Hindlimb muscle (tissue), 1 donor: ENCODE results near the gene LSR. TPM values are rescaled to one million over a fixed set of nuclear protein-coding genes. Genes with fewer than 3 reads are reported as not detected.
"Not testable (repeated sequence)": the region's sequence is repeated elsewhere in the genome, so short reads cannot be mapped to it uniquely, and the experiment has no call there.

Experiments used
- DNase-seq: peaks from one replicate; pipeline ENCODE4 v3.0.0-alpha.2; 2013
- polyA plus RNA-seq: library from polyadenylated mRNA; unstranded; fragments of 120-200 nt; gene quantifications from one replicate; pipeline ENCODE4 v1.2.1, GENCODE V29; 2013; ENCODE audit not compliant: insufficient read length

Gene LSR
- polyA plus RNA-seq, 1 donor = 5.3 TPM

DNA sequence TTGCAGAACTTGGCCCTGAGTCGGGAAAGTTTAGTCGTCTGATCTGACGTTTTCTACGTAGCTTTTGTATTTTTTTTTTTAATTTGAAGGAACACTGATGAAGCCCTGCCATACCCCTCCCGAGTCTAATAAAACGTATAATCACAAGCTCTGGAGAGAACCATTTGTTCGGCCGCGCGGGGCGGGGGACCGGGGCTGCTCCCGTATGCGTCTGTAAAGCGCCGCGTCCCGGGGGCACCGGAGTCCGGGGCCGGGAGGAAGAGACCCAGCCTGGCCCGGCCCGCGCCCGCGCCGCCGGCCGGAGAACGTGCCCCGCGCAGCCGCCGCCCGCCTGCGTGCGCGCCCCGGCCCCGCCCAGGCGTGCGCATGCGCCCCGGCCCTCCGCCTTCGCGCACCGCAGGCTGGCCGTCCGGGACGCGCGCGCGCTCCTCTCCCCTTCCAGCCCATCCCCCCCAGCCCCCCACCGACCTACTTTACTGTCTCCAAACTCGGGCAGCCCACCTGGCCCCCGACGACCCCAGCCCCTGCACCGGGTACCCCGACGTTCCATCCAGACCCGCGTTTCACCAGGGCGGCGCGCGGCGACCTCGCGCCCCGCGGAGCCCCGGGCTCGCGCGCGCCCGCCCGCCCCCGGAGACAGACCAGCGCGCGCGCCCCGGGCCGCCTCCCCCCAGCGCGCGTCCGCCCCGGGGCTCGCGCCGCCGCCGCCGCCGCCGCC, 19.2 kb downstream of the LSR start:
- DNase-seq = peak; percentile 89

DNA sequence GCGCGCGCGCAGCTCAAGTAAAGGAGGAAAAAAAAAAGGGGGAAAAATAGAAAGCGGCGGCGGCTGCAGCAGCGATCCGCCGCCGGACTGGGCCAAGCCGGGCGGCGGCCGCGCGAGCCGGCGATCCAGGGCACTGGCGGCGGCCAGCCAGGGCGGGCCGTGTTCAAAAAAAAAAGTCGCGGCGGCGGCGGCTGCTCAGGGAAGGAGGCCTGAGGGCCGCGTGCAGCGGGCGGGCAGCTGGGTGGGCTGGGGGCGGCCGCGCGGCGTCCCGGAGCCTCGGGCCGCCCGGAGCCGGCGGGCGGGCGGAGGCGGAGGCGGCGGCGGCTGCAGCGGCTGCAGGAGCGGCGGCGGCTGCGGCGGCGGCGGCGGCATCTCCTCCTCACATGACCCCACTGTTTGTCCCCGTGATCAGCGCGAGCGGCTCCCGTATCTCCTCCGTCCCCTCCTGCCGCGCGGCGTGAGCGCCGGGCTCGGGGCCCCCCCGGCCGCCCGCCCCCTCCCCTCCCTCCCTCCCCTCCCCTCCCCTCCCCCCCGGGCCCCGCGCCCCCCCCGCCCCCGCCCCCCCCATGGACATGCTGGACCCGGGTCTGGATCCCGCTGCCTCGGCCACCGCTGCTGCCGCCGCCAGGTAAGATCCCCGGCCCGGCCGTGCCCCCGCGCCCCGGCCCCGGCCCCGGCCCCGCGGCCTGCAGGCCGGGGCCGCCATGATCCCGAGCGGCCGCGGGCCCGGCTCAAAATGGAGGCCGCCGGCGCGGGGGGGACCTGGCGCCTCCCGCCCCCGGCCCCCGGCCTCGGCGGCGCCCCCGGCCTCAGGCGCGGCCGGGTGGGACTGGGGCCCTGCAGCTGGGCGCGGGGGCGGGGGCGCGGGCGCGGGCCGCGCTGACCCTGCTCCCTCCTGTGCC, 20.0 kb downstream of the LSR start, which contains the start of gene USF2:
TSS of gene USF2 (plus strand) at position 427 of the 902 bp plus-strand sequence. CDS start at position 567, 140 bp downstream.
- DNase-seq = peak; percentile 67

DNA sequence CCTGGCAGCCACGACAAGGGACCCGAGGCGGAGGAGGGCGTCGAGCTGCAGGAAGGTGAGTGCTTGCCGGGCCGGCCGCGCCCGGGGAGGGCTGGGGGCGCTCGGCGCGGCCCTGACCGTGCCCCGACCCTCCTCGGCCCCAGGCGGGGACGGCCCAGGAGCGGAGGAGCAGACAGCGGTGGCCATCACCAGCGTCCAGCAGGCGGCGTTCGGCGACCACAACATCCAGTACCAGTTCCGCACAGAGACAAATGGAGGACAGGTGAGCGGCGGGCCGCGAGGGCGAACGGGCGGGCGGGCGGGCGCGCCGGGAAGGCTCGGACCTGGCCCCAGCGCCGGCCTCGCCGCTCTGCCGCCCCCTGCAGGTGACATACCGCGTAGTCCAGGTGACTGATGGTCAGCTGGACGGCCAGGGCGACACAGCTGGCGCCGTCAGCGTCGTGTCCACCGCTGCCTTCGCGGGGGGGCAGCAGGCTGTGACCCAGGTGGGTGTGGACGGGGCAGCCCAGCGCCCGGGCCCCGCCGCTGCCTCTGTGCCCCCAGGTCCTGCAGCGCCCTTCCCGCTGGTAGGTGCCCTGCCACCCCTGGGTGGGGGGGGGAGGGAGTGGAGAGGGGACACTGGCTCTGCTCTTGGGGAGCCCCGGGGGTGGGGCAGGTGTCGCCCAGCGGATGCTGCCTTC, 20.8 kb downstream of the LSR start:
- peak; percentile 87 for DNase-seq

DNA sequence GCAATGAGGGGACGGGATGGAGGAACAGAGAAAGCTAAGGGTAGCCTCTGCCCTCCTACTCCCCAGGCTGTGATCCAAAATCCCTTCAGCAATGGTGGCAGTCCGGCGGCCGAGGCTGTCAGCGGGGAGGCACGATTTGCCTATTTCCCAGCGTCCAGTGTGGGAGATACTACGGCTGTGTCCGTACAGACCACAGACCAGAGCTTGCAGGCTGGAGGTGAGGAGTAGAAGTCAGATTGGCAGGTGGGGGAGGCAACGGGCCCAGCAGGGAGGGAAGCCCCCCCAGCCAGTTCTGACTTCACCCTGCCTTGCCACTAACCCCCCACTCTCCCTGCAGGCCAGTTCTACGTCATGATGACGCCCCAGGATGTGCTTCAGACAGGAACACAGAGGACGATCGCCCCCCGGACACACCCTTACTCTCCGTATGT, 21.6 kb downstream of the LSR start:
- no peak for DNase-seq

DNA sequence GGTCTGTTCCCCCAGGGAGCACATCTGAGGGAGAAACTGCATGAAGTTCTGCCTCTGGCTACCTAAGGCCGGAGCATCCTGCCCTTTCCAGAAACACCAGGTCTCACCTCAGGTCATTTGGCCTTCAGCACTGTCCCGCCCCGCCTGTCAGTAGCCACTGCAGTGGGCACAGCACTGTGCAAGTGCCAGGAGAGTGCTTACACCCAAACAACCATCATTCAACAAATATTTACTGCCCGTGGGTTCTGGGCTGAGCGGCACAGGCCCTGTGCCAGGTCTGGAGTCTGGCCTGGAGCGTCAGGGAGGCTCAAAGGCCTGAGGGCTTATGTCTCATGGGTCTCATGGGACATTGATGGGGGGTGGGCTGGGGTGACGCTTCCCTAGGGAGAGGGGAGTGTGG, 22.7 kb downstream of the LSR start:
- no peak for DNase-seq

DNA sequence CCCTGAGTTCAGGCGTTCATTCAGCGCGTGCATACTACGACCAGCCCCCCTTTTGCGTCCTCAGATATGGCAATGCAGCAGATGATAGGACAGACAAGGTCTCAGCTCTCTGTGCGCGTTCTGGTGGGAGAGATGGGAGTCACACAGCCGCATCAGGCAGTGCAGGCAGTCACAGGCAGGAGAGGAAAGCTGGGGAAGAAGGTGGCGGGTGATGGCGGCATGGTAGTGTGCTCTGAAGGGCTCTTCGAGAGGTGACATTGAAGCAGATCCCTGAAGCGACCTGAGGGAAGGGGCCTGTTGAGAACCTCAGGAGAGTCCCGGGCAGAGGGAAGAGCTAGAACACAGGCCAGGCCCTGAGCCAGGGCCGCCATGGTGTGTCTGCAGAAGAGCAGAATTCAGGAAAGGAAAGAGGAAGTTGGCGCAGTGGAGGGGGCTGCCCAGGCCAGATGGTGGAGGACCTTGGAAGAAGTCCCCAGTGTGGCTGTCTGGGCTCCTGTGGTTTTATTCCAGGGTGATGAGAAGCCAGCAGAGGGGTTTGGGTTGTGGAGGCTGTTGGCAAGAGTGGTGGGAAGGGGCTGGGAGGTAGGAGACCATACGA, 23.4 kb downstream of the LSR start:
- no peak for DNase-seq

DNA sequence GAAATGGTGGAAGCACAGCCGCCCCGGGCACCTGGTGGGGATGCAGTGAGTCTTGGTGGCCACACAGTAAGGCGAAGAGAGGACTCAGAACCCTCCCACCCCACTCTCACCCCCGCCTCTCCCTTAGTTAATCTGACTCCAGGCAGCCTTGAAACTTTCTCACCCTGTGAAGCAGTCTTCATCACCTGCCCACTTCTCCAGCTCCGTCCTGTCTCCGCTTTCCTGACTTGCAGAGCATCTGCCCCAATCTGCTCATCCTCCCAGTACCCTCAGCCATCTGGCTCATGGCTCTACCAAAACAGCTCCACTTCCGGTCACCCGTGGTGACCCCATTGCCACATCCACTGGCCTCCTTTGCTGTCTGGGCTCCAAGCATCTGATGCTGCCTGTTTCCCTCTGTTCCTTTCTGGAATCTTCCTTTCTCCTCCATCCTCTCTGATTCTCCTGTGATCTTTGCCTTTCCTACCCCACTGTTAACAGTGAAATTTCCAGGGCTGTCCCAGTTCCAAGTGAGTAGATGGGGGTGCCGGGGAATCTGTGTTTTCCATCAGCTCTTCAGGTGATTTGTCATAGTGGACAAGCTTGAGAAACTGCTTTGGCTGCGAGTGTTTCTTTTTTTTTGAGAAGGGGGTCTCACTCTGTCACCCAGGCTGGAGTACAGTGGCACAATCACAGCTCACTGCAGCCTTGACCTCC, 24.3 kb downstream of the LSR start:
- no peak for DNase-seq

DNA sequence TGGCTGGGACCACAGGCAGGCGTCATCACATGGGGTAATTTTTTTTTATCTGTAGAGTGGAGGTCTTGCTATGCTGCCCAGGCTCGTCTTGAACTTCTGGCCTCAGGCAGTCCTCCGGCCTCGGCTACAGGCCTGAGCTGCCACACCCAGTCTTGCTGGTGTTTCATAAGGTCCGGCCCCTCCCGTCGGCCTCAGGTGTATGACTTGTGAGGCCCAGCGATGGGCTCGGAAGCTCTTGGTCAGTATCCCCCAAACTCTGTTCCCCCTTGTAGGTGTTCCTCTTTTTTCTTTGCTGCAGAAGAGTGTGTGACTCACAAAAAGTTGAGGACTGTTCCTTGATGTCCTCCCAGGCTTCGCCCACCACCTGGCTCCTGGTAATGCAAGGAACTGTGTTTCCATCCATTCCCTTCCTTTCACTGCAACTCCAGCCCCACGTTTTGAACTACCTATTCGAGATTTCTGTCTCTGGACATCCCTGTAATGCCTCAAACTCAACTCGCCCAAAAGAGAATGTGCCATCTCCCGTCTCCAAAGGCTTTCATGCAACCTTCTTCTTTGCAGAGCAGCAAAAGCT, 25.0 kb downstream of the LSR start:
- DNase-seq = no peak

DNA sequence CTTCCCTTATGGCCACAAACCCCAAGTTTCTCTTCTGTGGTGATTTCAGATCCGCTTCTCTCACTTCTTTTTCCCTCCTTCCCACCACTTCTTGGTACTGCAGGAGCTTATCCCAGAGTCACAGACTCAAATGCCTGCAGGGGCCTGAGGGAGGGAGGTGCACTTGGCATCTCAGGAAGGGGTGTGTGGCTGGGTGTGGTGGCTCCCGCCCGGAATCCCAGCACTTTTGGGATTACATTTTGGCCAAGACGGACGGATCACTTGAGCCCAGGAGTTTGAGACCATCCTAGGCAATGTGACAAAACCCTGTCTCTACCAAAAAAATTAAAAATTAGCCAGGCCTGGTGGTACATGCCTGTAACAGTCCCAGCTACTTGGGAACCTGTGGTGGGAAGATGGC, 25.5 kb downstream of the LSR start:
- no peak for DNase-seq

DNA sequence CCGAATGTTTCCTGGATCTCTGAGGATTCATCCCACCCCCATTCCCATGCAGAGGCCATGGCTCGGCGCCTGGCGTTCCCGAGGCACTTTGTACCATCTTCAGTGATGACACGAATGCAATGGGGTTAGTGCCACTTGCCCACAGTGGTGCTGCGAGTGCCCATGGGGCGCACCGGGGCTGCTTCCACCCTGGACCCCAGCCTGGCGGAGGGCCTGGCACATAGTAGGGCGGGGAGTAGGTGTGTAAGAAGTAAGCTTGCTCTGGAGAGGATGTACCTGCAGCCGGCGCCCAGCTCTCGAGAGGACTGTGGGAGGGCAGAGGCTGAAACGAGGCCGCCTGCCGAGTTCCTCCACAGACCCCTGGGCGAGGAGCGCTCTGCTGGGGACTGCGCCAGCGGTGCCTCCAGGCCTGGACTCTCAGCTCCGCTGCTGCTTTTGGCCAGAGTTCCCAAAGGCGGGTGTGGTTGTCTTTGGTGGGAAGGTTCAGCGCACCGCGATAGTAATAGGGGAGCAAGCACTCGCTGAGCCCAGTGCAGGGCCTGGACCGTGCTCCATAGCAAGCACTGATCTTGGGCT, 28.0 kb downstream of the LSR start:
- DNase-seq = no peak

DNA sequence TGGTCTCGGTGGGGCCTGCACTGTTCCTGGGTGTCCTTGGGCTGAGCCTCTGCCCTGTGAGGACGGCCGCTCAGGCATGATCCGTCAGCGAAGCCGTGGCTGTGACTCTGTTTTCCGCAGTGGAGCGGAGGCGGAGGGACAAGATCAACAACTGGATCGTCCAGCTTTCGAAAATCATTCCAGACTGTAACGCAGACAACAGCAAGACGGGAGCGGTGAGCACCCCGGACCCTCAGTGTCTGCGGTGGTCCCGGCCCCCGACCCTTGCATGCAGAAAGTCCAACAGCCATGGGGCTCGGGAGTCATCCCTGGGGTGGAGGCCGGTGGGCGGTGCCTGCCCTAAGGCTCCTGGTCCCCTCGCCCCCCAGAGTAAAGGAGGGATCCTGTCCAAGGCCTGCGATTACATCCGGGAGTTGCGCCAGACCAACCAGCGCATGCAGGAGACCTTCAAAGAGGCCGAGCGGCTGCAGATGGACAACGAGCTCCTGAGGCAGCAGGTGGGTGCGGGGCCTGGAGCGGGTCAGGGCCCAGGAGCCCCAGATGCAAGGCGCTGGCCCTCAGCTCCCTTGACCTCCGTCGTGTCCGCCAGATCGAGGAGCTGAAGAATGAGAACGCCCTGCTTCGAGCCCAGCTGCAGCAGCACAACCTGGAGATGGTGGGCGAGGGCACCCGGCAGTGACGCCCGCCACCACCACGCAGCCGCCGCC, 29.9 kb downstream of the LSR start:
- no peak for DNase-seq

DNA sequence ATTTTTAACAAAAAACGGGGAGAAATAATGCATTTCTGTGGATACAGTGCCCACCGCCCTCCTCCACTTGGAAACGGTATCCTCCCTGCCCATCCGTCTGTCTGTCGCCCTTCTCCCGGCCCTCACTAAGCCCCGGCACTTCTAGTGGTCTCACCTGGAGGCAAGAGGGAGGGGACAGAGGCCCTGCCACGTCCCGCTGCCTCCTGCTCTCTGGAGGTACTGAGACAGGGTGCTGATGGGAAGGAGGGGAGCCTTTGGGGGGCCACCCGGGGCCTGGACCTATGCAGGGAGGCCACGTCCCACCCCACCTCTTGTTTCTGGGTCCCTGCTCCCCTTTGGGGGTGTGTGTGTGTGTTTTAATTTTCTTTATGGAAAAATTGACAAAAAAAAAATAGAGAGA, 30.6 kb downstream of the LSR start:
- no peak for DNase-seq

DNA sequence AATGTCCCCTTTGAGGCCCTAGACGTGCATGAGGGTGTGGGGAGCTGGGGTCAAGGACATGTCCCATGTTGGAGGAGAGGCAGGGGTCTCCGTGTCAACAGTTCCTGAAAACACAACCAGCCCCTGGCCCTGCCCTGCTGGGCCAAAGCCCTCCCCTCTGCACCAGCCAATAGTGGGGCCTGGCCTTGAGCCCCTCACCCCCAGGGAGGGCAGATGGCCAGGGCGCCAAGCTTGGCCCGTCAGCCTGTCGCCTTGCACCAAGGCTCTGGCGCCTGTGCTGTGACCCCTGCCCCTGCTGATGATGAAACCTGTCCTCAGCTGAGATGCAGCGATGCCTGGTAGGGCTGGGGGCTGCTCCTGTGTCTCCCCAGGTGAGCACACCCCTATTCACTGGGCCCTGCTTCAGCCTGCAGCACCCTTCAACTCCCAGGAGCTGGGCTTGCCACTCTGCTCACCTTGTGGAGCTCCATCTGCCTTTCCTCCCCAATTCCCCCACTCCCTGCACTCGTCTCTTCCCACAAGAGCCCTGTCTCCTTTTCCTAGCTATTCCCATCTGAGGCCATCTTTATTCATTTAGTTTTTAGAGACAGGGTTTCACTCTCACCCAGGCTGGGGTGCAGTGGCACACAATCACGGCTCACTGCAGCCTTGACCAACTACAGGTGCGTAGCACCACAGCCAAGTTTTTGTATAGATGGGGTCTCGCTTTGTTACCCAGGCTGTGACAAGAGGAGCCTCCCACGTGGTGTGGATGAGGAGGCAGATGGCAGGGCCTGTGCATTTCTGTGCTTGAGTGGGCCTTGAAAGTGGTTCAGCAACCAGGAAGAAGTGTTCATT, 31.4 kb downstream of the LSR start:
- DNase-seq = no peak

DNA sequence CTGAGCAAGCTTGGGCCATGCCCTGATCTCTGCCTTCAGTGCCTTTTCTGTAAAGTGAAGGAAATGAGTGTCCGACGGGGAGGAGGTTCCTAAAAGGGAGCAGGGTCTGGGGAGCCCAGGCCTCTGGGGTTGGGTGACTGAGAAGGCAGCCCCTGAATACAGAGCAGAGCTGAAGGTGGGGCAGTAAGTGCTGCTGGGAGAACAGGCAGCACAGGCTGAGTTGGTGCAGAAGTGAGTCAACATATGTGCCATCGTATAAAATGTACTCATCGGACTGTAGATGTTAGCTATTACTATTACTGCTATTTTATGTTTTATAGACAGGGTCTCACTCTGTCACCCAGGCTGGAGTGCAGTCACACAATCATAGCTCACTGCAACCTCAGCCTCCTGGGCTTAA, 32.5 kb downstream of the LSR start:
- DNase-seq = no peak

DNA sequence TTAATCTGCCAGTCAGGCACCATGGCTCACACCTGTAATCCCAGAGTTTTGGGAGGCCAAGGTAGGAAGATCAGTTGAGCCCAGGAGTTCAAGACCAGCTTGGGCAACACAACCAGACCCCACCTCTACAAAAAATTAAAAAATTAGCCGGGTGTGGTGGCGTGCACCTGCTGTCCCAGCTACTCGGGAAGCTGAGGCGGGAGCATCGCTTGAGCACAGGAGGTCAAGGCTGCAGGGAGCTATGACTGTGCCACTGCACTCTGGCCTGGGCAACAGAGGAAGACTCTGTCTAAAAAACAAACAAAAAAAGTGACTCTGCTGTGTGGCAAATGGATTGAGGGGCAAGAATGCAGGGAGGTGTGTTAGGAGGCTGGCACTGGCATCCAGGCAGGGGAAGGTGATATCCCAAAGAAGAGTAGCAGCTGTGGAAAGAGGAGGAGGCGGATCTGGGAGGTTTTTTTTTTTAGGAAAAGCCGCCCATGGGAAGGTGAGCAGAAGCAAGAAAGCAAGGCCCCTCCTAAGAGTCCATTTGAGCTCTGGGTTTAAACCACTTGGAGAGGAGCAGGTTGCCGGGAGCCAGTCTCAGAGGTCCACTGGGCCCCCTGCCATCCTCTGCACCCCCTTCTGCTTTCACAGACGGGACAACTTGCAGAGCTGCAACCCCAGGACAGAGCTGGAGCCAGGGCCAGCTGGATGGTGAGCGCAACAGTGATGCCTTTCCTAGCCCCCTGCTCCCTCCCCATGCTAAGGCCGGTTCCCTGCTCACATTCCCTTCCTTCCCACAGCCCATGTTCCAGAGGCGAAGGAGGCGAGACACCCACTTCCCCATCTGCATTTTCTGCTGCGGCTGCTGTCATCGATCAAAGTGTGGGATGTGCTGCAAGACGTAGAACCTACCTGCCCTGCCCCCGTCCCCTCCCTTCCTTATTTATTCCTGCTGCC, 35.6 kb downstream of the LSR start:
- DNase-seq = no peak

DNA sequence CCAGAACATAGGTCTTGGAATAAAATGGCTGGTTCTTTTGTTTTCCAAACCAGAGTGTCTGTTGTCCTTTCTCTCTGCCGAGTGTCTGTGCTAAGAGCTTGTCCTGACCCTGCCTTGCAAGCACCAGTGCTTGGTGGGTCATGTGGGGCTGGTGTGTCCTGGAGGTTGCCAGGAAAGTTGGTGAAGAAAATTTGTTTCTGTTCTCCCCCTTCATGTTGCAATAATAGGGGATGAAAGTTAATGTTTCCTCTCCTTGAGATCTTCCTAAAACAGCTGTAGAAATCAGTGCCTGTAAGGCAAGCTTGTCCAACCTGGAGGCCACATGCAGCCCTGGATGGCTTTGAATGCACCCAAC, 36.3 kb downstream of the LSR start:
- no peak for DNase-seq

DNA sequence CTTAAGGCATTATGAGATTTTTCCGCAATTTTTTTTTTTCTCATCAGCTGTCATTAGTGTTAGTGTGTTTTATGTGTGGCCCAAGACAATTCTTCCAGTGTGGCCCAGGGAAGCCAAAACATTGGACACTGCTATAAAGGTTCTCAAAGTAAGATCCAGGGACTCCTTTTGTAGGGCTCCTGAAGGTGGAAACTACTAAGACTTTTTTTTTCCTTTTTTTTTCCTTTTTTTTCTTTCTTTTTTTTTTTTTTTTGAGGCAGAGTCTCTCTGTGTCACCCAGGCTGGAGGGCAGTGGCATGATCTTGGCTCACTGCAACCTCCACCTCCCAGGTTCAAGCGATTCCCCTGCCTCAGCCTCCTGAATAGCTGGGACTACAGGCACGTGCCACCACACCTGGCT, 36.7 kb downstream of the LSR start:
- not testable (repeated sequence) for DNase-seq

DNA sequence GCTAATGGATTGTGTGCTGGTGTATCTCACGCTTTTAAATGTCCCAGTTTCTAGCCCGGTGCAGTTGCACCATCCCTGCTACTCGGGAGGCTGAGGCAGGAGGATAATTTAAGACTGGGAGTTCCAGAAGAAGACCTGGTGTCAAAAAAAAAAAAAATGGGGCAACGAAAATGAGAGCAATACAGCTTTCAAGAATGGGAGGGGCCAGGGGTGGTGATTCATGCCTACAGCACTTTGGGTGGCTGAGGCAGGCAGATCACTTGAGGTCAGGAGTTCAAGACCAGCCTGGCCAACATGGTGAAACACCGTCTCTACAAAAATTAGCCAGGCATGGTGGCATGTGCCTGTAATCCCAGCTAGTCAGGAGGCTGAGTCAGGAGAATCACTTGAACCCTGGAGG, 37.3 kb downstream of the LSR start:
- not testable (repeated sequence) for DNase-seq

DNA sequence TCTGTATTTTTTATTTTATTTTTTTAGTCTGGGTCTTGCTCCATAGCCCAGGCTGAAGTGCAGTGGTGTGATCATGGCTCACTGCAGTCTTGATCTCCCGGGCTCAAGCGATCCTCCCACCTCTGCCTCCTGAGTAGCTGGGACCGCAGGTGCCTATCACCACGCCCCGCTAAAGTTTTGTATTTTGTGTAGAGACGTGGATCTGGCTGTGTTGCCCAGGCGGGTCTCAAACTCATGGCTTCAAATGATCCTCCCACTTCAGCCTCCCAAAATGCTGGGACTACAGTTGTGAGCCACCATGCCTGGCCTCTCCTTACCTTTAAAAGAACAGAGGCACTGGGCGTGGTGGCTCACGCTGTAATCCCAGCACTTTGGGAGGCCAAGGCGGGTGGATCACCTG, 38.9 kb downstream of the LSR start:
- DNase-seq = no peak
